Brain microvascular endothelial cell (primary cell): ENCODE results near the gene TCEAL3.
A peak's percentile ranks its signal among the peaks of the same experiment; 100 is the strongest.

ENCODE experiments used
- DNase-seq: peaks from one replicate; pipeline ENCODE4 v3.0.0-alpha.2; 2020
- H3K27ac ChIP-seq: fragments of 250-450 bp; sonication (Bioruptor Pico); 2 replicates; pipeline ENCODE4 v1.5.1; 2020; ENCODE audit warnings: mild to moderate bottlenecking, moderate library complexity
- H3K27me3 ChIP-seq: fragments of 250-450 bp; sonication (Bioruptor Pico); replicated peaks from 2 replicates; pipeline ENCODE4 v1.5.1; 2020; ENCODE audit warnings: mild to moderate bottlenecking
- H3K36me3 ChIP-seq: fragments of 250-450 bp; sonication (Bioruptor Pico); replicated peaks from 2 replicates; pipeline ENCODE4 v1.5.1; 2020; ENCODE audit warnings: mild to moderate bottlenecking
- H3K4me3 ChIP-seq: 2 replicates; pipeline ENCODE4 v1.5.1; 2011; ENCODE audit warnings: low read depth, mild to moderate bottlenecking, control low read depth, low read length, moderate library complexity
- CTCF ChIP-seq: IDR thresholded peaks from 2 replicates; pipeline ENCODE4 v1.5.1; 2011; ENCODE audit warnings: low read depth, mild to moderate bottlenecking, moderate library complexity, low read length, control low read depth, inconsistent platforms; ENCODE audit errors: missing control alignments
- in situ Hi-C: cut with HindIII; loops from 2 replicates; pipeline ENCODE4 v1.10.0; 2017; ENCODE audit warnings: low sequenced_read_pairs, low pct_ligation_motif_present

Gene TCEAL3

GRCh38 chrX:103607364-103608305 is at the start of gene TCEAL3:
TSS of gene TCEAL3 (plus strand) at chrX:103607963. CDS start at chrX:103609065, 1,102 bp downstream.
- H3K36me3 ChIP-seq: no peaks in the 10 kb centered on the region
- no peak for DNase-seq
- TF ChIP-seq CTCF: no peak
- in situ Hi-C loops: no loop called here
- no peaks in the 10 kb centered on the region for H3K27me3 ChIP-seq
- H3K4me3 ChIP-seq: peak within 1 kb of the TSS; percentile 73
- H3K27ac ChIP-seq: peak within 1 kb of the TSS; percentile 32

GRCh38 chrX:103560256-103560655 is 47.5 kb upstream of the TCEAL3 start:
- no peak overlapping the region for H3K27ac ChIP-seq
- H3K27me3 ChIP-seq: no peaks in the 10 kb centered on the region
- no peaks in the 10 kb centered on the region for H3K36me3 ChIP-seq
- in situ Hi-C loops: no loop called here
- no peak overlapping the region for H3K4me3 ChIP-seq
- no peak for TF ChIP-seq CTCF
- no peak for DNase-seq

GRCh38 chrX:103562801-103563200 is 45.0 kb upstream of the TCEAL3 start:
- H3K4me3 ChIP-seq: no peak overlapping the region
- H3K27me3 ChIP-seq: no peaks in the 10 kb centered on the region
- no peaks in the 10 kb centered on the region for H3K36me3 ChIP-seq
- TF ChIP-seq CTCF: no peak
- H3K27ac ChIP-seq: no peak overlapping the region
- no peak for DNase-seq
- in situ Hi-C loops: no loop called here

- Histone ChIP-seq H3K27ac (no peak overlapping the region), H3K36me3 (no peaks in the 10 kb centered on the region), H3K27me3 (no peaks in the 10 kb centered on the region), H3K4me3 (no peak overlapping the region)
- in situ Hi-C loops: no loop called here
- no peak for TF ChIP-seq CTCF
- DNase-seq: no peak
Measured at GRCh38 chrX:103565197-103565596, 42.6 kb upstream of the TCEAL3 start.

- Histone ChIP-seq H3K27me3 (no peaks in the 10 kb centered on the region), H3K27ac (no peak overlapping the region), H3K4me3 (no peak overlapping the region), H3K36me3 (no peaks in the 10 kb centered on the region)
- in situ Hi-C loops: no loop called here
- peak; percentile 33 for DNase-seq
- TF ChIP-seq CTCF: no peak
Measured at GRCh38 chrX:103565752-103566151, 42.0 kb upstream of the TCEAL3 start.
